ENCODE measurements around the gene SLC4A7. TPM values are rescaled to one million over a fixed set of nuclear protein-coding genes. Genes with fewer than 3 reads are reported as not detected.
A peak's percentile ranks its signal among the peaks of the same experiment; 100 is the strongest.

SLC4A7 gene
- total RNA-seq, 1 donor from 2014 or later: 67.4 TPM

DNA sequence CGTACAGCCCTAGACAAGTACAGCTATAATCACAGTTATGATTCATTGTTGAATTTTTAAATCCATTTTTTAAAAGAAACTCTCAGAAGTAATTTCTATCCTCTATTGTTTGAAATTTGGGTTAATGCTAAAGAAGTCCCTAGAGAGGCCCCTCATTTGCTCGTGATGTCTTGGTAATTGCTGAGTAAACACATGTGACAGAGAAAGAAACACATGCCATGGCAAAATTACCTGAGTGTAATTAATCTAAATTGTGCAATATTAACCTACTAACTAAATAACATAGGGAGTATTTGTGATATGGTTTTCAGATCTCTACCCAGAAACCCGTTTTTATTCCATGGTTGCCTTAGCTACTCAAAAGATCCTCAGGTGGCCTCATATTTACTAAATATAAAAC is 125.8 kb downstream of the SLC4A7 start:
- TF ChIP-seq, protein P1, sequence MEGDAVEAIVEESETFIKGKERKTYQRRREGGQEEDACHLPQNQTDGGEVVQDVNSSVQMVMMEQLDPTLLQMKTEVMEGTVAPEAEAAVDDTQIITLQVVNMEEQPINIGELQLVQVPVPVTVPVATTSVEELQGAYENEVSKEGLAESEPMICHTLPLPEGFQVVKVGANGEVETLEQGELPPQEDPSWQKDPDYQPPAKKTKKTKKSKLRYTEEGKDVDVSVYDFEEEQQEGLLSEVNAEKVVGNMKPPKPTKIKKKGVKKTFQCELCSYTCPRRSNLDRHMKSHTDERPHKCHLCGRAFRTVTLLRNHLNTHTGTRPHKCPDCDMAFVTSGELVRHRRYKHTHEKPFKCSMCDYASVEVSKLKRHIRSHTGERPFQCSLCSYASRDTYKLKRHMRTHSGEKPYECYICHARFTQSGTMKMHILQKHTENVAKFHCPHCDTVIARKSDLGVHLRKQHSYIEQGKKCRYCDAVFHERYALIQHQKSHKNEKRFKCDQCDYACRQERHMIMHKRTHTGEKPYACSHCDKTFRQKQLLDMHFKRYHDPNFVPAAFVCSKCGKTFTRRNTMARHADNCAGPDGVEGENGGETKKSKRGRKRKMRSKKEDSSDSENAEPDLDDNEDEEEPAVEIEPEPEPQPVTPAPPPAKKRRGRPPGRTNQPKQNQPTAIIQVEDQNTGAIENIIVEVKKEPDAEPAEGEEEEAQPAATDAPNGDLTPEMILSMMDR (IDR thresholded peaks at IDR 0.05): no peak
- DNase-seq (ENCODE audit: low spot score): no peak
- no peaks in the 10 kb centered on the region for H3K27me3 Mint-ChIP-seq (ENCODE audit: low read depth)

DNA sequence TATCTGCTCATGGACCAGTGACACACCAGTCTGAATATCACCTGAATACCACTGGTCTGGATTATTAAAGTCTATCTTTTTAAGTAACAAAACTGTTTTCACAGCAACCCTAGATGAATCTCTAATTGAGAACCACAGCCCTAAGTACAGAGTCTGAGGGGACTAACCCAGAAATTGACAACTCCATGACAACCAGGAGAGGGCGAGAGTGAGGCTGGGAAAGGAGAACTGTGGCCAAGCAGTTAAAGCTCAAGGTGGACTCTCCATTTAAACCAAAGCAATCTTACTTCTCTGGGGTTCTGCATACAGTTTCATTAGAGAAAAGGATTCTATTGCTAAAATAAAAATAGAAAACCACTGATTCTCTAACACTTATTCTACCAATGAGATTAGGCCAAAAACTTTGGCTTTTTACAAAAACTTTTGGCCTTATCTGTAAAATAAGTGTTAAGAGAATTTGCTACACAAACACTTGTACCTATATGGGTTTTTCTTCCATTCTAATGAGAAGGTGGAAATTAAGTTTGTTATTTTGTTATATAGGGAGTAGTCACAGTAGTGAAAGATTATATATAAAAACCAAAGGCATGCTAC is 126.4 kb downstream of the SLC4A7 start:
- H3K4me3 Mint-ChIP-seq (ENCODE audit: unreplicated experiment): no peak overlapping the region
- no peaks in the 10 kb centered on the region for H3K36me3 Mint-ChIP-seq (ENCODE audit: low read depth)
- peaks cover 39% of the 10 kb centered on the region for H3K4me1 Mint-ChIP-seq (ENCODE audit: low read depth)
- no peak overlapping the region for H3K27ac Mint-ChIP-seq (ENCODE audit: unreplicated experiment)
- no peaks in the 10 kb centered on the region for H3K27me3 Mint-ChIP-seq (ENCODE audit: low read depth)
- DNase-seq (ENCODE audit: low spot score): no peak
- TF ChIP-seq, protein P1 (IDR thresholded peaks at IDR 0.05): peak; percentile 77
- no peaks in the 10 kb centered on the region for H3K9me3 Mint-ChIP-seq (ENCODE audit: low read depth)

More for the DNA sequence above, 125.8 kb downstream of the SLC4A7 start:
- H3K4me3 Mint-ChIP-seq (ENCODE audit: unreplicated experiment): no peak overlapping the region
- H3K36me3 Mint-ChIP-seq (ENCODE audit: low read depth): no peaks in the 10 kb centered on the region
- H3K4me1 Mint-ChIP-seq (ENCODE audit: low read depth): peaks cover 39% of the 10 kb centered on the region
- H3K27ac Mint-ChIP-seq (ENCODE audit: unreplicated experiment): no peak overlapping the region
- no peaks in the 10 kb centered on the region for H3K9me3 Mint-ChIP-seq (ENCODE audit: low read depth)

DNA sequence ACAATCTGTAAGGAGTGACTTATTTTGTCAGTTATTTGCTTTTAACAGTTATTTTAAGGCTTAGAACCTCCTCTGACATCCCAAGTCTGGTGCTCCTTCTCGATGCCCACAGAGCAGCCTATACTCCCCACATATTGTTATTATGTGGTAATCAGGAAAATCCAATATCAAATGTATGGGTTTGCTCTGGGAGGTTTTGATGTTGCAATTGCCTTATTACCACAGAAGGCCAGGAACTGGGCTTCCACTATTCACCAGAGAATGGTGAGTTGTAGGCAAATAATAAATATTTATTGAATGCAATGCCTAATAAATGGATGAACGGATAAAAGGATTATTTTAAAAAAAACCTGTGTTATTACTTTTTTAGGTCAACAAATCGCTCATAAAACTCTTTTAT is 127.2 kb downstream of the SLC4A7 start:
- TF ChIP-seq, protein P1 (IDR thresholded peaks at IDR 0.05): no peak
- Mint-ChIP-seq H3K9me3 (ENCODE audit: low read depth) (no peaks in the 10 kb centered on the region), H3K27ac (ENCODE audit: unreplicated experiment) (no peak overlapping the region), H3K27me3 (ENCODE audit: low read depth) (no peaks in the 10 kb centered on the region), H3K4me3 (ENCODE audit: unreplicated experiment) (no peak overlapping the region), H3K36me3 (ENCODE audit: low read depth) (no peaks in the 10 kb centered on the region), H3K4me1 (ENCODE audit: low read depth) (peaks cover 39% of the 10 kb centered on the region)
- DNase-seq (ENCODE audit: low spot score): no peak

DNA sequence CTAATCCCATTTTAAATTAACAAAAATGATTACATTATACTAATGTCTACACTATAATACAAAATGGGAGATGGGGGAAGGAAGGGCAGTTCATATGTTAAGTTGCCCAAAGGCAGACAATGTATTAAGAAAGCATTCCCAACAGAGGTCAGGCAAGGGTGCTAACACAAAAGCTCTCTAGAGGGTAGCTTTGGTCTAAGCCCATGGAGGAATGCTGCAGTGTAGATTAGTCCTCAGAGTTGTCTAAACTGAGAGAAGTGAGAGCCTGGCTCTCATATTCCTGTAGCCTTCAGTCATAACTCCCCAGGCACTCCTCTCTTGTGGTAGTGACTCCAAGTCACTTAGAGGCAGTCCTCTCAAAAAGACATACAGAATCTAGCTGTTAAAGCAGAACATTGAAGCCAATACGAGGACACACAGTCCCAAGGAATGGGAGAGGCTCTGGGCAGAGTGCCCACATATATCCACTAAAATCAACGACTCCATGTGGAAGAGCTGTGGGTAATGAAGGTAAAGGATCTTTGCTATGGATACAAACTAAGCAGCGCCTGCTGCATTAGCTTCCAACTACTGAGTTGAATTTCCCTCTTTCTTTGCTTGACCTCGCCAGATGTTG is 129.5 kb downstream of the SLC4A7 start:
- H3K27ac Mint-ChIP-seq (ENCODE audit: unreplicated experiment): no peak overlapping the region

DNA sequence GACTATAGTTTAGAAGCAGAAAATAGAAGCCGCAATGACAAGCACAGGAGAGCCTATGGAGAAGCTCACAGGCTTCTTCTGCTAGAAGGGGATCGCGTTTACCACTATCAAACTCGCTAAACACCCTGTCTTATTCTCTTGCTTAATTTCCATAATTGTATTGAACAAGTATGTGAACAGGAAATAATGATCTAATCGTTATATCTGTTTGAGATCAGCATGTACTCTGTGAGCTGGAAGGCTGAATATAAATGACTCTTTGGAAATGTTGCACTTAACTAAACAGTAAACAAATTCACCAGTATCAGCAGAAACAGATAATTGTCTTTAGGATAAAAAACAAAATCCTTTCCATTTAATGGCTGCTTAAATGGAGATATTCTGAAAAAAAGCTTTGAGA is 130.0 kb downstream of the SLC4A7 start:
- TF ChIP-seq, protein P1 (IDR thresholded peaks at IDR 0.05): no peak
- no peak for DNase-seq (ENCODE audit: low spot score)
- Mint-ChIP-seq H3K4me1 (ENCODE audit: low read depth) (peaks cover 18% of the 10 kb centered on the region), H3K27me3 (ENCODE audit: low read depth) (no peaks in the 10 kb centered on the region), H3K27ac (ENCODE audit: unreplicated experiment) (no peak overlapping the region), H3K9me3 (ENCODE audit: low read depth) (no peaks in the 10 kb centered on the region), H3K36me3 (ENCODE audit: low read depth) (peaks cover 2% of the 10 kb centered on the region), H3K4me3 (ENCODE audit: unreplicated experiment) (no peak overlapping the region)

More for the DNA sequence above, 129.5 kb downstream of the SLC4A7 start:
- Mint-ChIP-seq H3K4me1 (ENCODE audit: low read depth) (peaks cover 22% of the 10 kb centered on the region), H3K27me3 (ENCODE audit: low read depth) (no peaks in the 10 kb centered on the region), H3K4me3 (ENCODE audit: unreplicated experiment) (no peak overlapping the region), H3K36me3 (ENCODE audit: low read depth) (no peaks in the 10 kb centered on the region), H3K9me3 (ENCODE audit: low read depth) (no peaks in the 10 kb centered on the region)
- TF ChIP-seq, protein P1 (IDR thresholded peaks at IDR 0.05): no peak
- no peak for DNase-seq (ENCODE audit: low spot score)
